ENCODE results near the gene GORASP1. TPM values are rescaled to one million over a fixed set of nuclear protein-coding genes. Genes with fewer than 3 reads are reported as not detected.

Gene GORASP1
- total RNA-seq, 1 experiment from 2014 or later = 39.4 TPM

DNA sequence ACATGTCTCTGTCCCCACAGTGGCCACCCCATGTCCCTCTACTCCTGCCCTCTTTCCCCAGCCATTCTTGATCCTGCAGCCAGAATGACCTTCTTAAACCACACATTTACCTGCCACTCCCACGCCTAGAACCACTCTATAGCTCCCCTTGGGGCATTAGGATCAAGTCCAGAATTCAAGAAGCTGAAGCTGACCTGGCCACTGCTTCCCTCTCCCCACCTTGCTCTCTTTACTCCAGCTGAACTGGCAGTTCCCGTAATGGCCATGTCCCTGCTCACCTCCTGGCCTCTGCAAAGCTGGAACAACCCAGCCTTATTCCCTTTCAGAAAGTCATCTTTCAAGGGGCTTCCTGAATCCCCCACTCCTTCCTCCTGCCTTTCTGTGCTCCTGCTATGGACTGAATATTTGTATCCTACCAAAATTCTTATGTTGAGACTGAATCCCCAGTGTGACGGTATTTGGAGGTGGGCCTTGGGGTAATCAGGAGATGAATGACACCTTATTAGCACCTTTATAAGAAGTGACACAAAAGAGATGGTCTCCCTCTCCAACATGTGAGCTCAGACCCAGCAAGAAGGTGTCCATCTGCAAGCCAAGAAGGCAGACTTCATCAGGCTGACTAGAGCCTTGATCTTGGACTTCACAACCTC is 42.2 kb upstream of the GORASP1 start:
- intact Hi-C loops (cut with micrococcal nuclease; ENCODE audit: unreplicated experiment) (no loop called here), in situ Hi-C loops (cut with HindIII; ENCODE audit: low pct_unique_long_range_greater_than_20kb, low sequenced_read_pairs) (no loop called here)
- TF ChIP-seq SIN3A (IDR thresholded peaks at IDR 0.05; ENCODE audit: borderline replicate concordance, insufficient read depth, low read depth, low read length) (no peak), TCF7L2 (IDR thresholded peaks at IDR 0.05; ENCODE audit: low read depth, low read length) (no peak), POLR2AphosphoS5 (IDR thresholded peaks at IDR 0.05; ENCODE audit: low read depth, low read length) (no peak)
- TF ChIP-seq, protein P1, sequence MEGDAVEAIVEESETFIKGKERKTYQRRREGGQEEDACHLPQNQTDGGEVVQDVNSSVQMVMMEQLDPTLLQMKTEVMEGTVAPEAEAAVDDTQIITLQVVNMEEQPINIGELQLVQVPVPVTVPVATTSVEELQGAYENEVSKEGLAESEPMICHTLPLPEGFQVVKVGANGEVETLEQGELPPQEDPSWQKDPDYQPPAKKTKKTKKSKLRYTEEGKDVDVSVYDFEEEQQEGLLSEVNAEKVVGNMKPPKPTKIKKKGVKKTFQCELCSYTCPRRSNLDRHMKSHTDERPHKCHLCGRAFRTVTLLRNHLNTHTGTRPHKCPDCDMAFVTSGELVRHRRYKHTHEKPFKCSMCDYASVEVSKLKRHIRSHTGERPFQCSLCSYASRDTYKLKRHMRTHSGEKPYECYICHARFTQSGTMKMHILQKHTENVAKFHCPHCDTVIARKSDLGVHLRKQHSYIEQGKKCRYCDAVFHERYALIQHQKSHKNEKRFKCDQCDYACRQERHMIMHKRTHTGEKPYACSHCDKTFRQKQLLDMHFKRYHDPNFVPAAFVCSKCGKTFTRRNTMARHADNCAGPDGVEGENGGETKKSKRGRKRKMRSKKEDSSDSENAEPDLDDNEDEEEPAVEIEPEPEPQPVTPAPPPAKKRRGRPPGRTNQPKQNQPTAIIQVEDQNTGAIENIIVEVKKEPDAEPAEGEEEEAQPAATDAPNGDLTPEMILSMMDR (IDR thresholded peaks at IDR 0.05) = no peak
- TF ChIP-seq, protein P2, sequence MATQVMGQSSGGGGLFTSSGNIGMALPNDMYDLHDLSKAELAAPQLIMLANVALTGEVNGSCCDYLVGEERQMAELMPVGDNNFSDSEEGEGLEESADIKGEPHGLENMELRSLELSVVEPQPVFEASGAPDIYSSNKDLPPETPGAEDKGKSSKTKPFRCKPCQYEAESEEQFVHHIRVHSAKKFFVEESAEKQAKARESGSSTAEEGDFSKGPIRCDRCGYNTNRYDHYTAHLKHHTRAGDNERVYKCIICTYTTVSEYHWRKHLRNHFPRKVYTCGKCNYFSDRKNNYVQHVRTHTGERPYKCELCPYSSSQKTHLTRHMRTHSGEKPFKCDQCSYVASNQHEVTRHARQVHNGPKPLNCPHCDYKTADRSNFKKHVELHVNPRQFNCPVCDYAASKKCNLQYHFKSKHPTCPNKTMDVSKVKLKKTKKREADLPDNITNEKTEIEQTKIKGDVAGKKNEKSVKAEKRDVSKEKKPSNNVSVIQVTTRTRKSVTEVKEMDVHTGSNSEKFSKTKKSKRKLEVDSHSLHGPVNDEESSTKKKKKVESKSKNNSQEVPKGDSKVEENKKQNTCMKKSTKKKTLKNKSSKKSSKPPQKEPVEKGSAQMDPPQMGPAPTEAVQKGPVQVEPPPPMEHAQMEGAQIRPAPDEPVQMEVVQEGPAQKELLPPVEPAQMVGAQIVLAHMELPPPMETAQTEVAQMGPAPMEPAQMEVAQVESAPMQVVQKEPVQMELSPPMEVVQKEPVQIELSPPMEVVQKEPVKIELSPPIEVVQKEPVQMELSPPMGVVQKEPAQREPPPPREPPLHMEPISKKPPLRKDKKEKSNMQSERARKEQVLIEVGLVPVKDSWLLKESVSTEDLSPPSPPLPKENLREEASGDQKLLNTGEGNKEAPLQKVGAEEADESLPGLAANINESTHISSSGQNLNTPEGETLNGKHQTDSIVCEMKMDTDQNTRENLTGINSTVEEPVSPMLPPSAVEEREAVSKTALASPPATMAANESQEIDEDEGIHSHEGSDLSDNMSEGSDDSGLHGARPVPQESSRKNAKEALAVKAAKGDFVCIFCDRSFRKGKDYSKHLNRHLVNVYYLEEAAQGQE (IDR thresholded peaks at IDR 0.05; ENCODE audit: insufficient read depth in 1 of 2, low read depth in 2 of 2, low read length in 1 of 2) = no peak
- POLR2A ChIA-PET = no interaction called here
- no peak overlapping the region for H3K4me3 ChIP-seq (ENCODE audit: low read depth in 2 of 2, low read length in 2 of 2)
- CTCF ChIA-PET = no interaction called here
- H3K27ac ChIP-seq (ENCODE audit: low read length) = peak overlapping the region; percentile 44; the same call in 1 of the 2 replicates
- DNase-seq (ENCODE audit: low read depth, low spot score) = no peak
- ATAC-seq = no peak
- BruUV-seq (replicated peaks) = no TSS peak
- no peaks in the 10 kb centered on the region for H3K9me3 ChIP-seq (ENCODE audit: control insufficient read depth, insufficient read depth, low read depth, low read length)
- peaks cover 61% of the 10 kb centered on the region for H3K4me1 ChIP-seq (ENCODE audit: control insufficient read depth, insufficient read depth, low read length)
- no peaks in the 10 kb centered on the region for H3K27me3 ChIP-seq (ENCODE audit: control insufficient read depth, insufficient read depth, low read length)
- no peaks in the 10 kb centered on the region; the same call in 1 of the 2 replicates for H3K36me3 ChIP-seq (ENCODE audit: control insufficient read depth, insufficient read depth, low read length)

DNA sequence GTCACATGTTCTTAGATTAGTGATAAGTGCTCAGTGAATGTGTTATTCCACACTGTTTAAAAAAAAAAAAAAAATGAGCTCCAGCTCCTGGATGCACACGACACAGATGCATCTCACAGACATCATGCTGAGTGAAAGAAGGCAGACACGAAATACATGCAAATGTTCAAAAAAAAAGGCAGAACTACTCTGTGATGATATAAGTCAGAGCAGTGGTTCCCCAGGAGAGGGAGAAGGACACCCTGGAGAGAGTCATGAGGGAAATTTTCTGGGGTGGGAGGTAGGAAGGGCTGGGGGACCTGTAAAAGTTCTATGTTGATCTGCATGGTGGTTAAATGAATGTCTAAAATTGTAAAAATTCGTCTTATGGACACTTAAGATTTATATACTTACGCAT is 41.6 kb upstream of the GORASP1 start:
- Histone ChIP-seq H3K9me3 (ENCODE audit: control insufficient read depth, insufficient read depth, low read depth, low read length) (no peaks in the 10 kb centered on the region), H3K27me3 (ENCODE audit: control insufficient read depth, insufficient read depth, low read length) (no peaks in the 10 kb centered on the region), H3K36me3 (ENCODE audit: control insufficient read depth, insufficient read depth, low read length) (no peaks in the 10 kb centered on the region; the same call in 1 of the 2 replicates), H3K4me1 (ENCODE audit: control insufficient read depth, insufficient read depth, low read length) (peaks cover 55% of the 10 kb centered on the region), H3K4me3 (ENCODE audit: low read depth in 2 of 2, low read length in 2 of 2) (no peak overlapping the region), H3K27ac (ENCODE audit: low read length) (peak overlapping the region; percentile 79)
- no TSS peak for BruUV-seq (replicated peaks)
- intact Hi-C loops (cut with micrococcal nuclease; ENCODE audit: unreplicated experiment) = no loop called here
- no peak for TF ChIP-seq SIN3A (IDR thresholded peaks at IDR 0.05; ENCODE audit: borderline replicate concordance, insufficient read depth, low read depth, low read length)
- TF ChIP-seq, protein P1 (IDR thresholded peaks at IDR 0.05) = no peak
- TF ChIP-seq, protein P2 (IDR thresholded peaks at IDR 0.05; ENCODE audit: insufficient read depth in 1 of 2, low read depth in 2 of 2, low read length in 1 of 2) = no peak
- no peak for TF ChIP-seq TCF7L2 (IDR thresholded peaks at IDR 0.05; ENCODE audit: low read depth, low read length)
- TF ChIP-seq POLR2AphosphoS5 (IDR thresholded peaks at IDR 0.05; ENCODE audit: low read depth, low read length) = no peak
- ChIA-PET CTCF (no interaction called here), POLR2A (no interaction called here)
- in situ Hi-C loops (cut with HindIII; ENCODE audit: low pct_unique_long_range_greater_than_20kb, low sequenced_read_pairs) = no loop called here
- no peak for ATAC-seq
- DNase-seq (ENCODE audit: low read depth, low spot score) = no peak
